ENCODE results near the gene OXCT1.

DNA sequence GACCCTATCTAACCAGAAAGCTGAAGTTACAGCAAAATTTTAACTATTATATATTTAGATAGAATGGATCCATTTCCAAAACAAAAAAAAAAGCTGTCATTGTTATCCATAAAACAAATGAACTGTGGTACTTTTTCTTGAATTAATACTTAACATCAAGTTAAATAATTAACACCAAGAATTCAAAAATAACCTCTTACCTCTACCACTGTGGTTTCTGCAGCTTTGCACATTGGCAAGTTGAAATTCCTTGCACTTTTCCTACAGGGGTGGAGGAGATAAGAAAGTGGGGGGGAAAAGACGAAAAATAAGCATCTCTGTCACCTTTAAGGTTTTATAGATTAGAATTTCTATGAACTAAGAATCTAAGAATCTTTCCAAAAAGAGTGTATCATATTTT is 30.0 kb downstream of the OXCT1 start:
- TF ChIP-seq EZH2 (IDR thresholded peaks at IDR 0.05; ENCODE audit: insufficient read depth, poor library complexity, severe bottlenecking) (no peak), EZH2phosphoT487 (IDR thresholded peaks at IDR 0.05; ENCODE audit: insufficient read depth, low read depth) (no peak)

All from GM23248 (cell line).